GM19397 (cell line): Measurements from ENCODE around the gene HS3ST4.

ENCODE experiments used
- ATAC-seq: cut with Tn5 transposase; IDR thresholded peaks from one replicate; pipeline ENCODE4 v1.9.1; 2021; ENCODE audit warnings: mild to moderate bottlenecking, moderate library complexity; ENCODE audit not compliant: unreplicated experiment

Gene HS3ST4

GRCh38 chr16:25877103-25877502 lies 185.3 kb downstream of the HS3ST4 start:
- no peak for ATAC-seq

DNA sequence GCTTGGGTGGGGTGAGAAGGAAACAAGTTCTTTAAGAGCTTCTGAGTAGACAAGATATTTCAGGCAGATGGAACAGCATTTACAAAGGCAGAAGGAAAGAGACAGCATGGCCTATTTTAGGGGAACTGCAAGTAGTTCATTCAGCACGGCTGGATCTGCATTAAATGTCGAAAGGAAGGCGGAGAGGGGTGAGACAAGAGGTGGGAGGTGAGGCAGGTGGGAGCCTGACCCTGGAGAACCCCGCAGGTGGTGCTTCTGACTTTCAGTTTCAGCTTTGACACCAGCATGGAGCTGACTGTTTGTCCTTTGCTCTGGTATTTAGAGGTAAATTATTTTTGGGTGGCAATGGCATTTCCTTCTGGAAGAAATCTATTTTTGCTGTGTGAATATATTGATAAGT lies 194.8 kb downstream of the HS3ST4 start:
- ATAC-seq, result no peak

GRCh38 chr16:25888868-25889267 lies 197.1 kb downstream of the HS3ST4 start:
- ATAC-seq, result no peak

- ATAC-seq, result no peak
These were observed 201.6 kb downstream of the HS3ST4 start for GRCh38 chr16:25893332-25893731.

- ATAC-seq, result no peak
These were observed 202.3 kb downstream of the HS3ST4 start for GRCh38 chr16:25894093-25894492.

DNA sequence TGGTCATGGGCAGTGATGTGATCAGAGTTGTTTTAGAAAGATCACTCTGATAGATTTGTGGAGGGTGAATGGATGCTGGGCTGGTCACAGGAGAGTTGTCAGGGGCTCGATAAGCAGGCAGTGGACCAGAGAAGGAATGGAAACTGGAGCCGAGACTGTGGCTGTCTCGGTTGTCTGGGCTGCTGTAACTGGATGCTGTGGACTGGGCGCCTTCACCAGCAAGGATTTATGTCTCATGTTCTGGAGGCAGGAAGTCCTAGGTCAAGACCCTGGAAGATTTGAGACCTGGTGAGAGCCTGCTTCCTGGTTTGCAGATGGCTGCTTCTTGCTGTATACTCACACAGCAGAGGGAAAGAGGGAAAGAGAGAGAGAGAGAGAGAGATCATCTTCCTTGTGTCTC lies 203.6 kb downstream of the HS3ST4 start:
- no peak for ATAC-seq

GRCh38 chr16:25896411-25896810 lies 204.7 kb downstream of the HS3ST4 start:
- ATAC-seq, result no peak

GRCh38 chr16:25897702-25898101 lies 205.9 kb downstream of the HS3ST4 start:
- ATAC-seq, result no peak

- ATAC-seq, result no peak
These were observed 214.1 kb downstream of the HS3ST4 start for GRCh38 chr16:25905810-25906209.

- no peak for ATAC-seq
These were observed 219.2 kb downstream of the HS3ST4 start for GRCh38 chr16:25910971-25911370.

DNA sequence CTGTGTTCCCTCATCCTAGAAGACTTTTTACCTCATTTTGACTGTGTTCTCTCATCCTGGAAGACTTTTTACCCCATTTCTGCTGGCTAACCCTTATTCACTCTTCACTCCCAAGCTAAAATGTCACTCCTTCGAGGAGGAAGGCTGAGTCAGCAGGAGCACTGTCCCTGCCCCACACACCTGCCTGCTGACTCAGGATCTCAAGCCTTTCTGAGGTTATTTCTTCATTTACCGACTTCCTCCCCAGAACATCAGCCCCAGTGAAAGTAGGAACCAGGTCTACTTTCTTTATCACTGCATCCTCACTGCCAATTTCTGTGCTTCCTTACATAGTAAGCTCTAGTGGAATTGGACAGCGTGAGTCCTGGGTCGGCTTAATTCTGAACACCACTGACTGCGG lies 220.6 kb downstream of the HS3ST4 start:
- ATAC-seq, result no peak

GRCh38 chr16:25914357-25914962 lies 222.7 kb downstream of the HS3ST4 start:
- no peak for ATAC-seq

- no peak for ATAC-seq
These were observed 224.3 kb downstream of the HS3ST4 start for GRCh38 chr16:25916037-25916436.

DNA sequence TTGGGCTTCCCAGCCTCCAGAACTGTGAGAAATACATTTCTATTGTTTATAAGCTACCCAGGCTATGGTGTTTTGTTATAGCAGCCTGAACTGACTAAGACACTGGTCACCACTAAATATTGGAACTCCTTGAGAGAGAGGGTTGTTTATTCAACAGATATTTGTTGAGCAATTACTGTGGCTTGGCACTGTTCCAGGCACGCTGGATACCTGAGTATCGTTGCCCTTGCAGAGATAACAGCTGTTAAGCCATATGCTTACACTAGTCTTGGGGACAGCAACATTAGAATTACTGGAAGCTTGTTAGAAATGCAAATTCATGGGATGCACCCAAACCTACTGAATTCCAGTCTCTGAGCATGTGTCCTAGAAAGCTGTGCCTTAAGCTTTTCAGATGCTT lies 230.7 kb downstream of the HS3ST4 start:
- ATAC-seq, result no peak

- no peak for ATAC-seq
These were observed 233.7 kb downstream of the HS3ST4 start for GRCh38 chr16:25925421-25925820.

DNA sequence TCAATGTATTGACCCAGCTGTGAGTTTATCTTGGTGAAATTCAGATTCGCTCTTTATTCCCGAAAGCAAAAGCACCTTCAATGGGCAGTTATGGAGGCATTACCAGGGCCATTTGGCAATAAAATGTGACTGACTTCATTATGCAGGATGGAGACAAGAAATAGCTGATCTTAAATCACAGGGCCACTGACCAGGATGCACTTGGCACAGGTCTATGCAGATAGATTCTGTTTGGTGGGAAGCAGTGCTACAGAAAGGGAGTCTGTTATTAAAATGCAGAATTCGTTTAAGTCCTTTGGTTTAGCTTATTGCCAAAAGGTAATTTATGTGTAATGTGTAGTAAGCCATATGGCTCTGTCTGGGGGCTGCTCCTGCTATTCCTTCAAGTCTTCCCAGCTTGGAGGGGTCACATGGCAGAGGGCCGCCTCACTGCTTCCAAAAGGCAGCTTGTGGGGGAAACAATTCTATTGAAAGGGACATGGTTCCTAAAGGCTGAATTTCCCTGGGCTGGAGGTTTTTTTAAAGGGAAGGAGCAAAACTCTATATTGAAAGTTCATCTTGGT lies 239.8 kb downstream of the HS3ST4 start:
- ATAC-seq, result no peak

- ATAC-seq, result no peak
These were observed 250.2 kb downstream of the HS3ST4 start for GRCh38 chr16:25941800-25942499.

DNA sequence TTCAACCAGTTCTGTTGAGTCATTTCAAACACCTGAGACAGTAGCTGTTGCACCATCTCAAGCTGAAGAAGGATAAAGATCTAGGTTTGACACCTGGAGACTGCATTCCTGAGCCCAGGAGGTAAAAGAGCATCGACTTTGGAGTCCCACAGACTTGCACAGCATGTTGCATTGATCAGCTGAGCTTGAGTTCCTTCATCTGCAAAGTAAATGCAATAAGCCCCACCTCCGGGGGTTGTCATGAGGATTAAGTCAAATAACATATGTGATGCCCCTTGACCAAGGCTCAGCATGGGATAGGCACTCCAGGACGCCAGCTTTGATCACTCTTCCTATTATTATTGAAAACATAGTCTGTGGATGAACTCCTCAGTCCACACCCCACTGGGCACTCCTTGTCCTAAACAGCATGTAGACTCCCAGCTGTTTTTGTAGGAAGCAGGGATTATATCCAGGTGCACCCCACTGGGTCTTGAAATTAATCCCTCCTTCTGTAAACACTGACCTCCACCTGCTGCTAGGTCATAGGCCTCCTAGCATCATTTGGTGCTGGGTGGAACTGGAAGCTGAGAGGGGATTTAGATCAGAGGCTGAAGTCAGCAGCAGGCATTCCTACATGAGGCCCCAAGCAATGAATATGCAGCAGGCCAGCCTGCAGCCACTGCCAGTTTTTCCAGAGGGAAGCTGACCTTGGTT lies 259.0 kb downstream of the HS3ST4 start:
- no peak for ATAC-seq

- no peak for ATAC-seq
These were observed 260.2 kb downstream of the HS3ST4 start for GRCh38 chr16:25951999-25952398.

DNA sequence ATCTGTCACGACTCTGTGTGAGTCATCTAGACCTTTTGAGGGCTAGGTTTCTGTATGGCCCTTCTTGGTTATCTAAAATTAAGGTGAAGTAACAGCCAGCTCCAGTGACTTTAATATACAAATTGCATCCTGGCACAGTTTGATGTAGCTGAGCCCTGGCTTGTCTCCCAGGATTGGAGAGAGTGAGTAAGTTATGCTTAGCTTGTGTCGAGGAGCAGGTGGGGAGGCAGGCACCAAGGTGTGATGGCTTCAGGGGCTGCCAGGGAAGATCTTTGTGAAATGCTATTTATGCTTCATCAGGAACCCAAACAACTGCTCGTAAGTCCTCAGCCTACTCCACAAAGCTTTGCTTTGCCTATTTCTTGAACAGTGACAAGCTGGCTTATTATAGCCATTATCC lies 261.2 kb downstream of the HS3ST4 start:
- no peak for ATAC-seq

DNA sequence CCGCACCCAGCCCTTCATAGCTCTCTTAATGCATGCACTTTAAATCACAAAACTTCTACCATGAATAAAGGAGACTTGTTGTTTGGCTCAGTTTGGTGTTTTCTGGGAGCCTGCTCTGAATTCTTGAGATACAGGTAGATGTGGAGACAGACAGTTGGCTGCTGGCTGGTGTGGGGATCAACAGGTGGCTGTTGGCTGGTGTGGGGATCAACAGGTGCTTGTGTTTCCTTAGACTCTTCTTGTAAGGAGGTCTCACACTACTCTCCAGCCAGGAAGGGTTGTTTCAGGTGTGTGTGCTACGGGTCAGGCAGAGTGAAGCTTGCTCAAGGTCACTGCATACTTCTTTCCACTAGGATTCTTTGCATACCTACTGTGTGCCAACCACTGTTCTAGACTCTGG lies 265.9 kb downstream of the HS3ST4 start:
- ATAC-seq, result no peak

GRCh38 chr16:25959221-25959620 lies 267.5 kb downstream of the HS3ST4 start:
- ATAC-seq, result no peak
